Measurements from ENCODE around the gene PTPRN2. TPM values are rescaled to one million over a fixed set of nuclear protein-coding genes. Genes with fewer than 3 reads are reported as not detected.

Gene PTPRN2
- total and polyA plus RNA-seq, 9 of the 15 experiments (the other 6 are each of a cell fraction or from before 2014, with no cell fraction given): not detected

- no peak for ATAC-seq
- Histone ChIP-seq H3K27ac (ENCODE audit: extremely low read depth, low read depth, low read length) (no peak overlapping the region), H3K4me2 (ENCODE audit: insufficient read depth, low read length) (no peak overlapping the region), H3K79me2 (ENCODE audit: control insufficient read depth, insufficient read depth, low read length) (no peaks in the 10 kb centered on the region), H3K9me1 (ENCODE audit: control insufficient read depth, insufficient read depth, low read length) (no peaks in the 10 kb centered on the region), H3K9ac (ENCODE audit: insufficient read depth in 1 of 2, low read depth in 2 of 2, low read length in 2 of 2) (no peak overlapping the region), H4K20me1 (replicated peaks; ENCODE audit: control insufficient read depth, insufficient read depth, low read length) (peaks cover 14% of the 10 kb centered on the region; the same call in 1 of the 2 replicates), H2AFZ (ENCODE audit: low read depth, low read length) (no peak overlapping the region), H3K4me3 (no peak overlapping the region), H3K36me3 (ENCODE audit: control insufficient read depth, insufficient read depth, low read length) (no peaks in the 10 kb centered on the region), H3K4me1 (replicated peaks in 1 of 2; ENCODE audit: control insufficient read depth in 2 of 2, insufficient read depth in 2 of 2, low read length in 2 of 2) (peaks cover 0 to 24% of the 10 kb centered on the region in 2 experiments; a peak in 1 of 5 replicates), H3K9me3 (replicated peaks; ENCODE audit: control insufficient read depth, insufficient read depth, low read depth, low read length) (no peaks in the 10 kb centered on the region), H3K27me3 (ENCODE audit: control insufficient read depth in 2 of 2, insufficient read depth in 2 of 2, low read length in 2 of 2) (peaks cover 73 to 94% of the 10 kb centered on the region in 2 experiments)
- DNase-seq (ENCODE audit: extremely low read depth in 1 of 4, low spot score in 3 of 4): no peak
- POLR2A ChIA-PET: interaction anchor here (0.6 to 1.5 kb wide), 3 partner anchors 9 to 513 kb away, joined by 3 to 4 read pairs (median 4); no protein-coding TSS in a partner anchor
- FAIRE-seq: no peak
- intact Hi-C loops (cut with micrococcal nuclease): no loop called here
- CTCF ChIA-PET (ENCODE audit: low intra/inter-chr PET ratio): no interaction called here
- no TSS peak for BruUV-seq (replicated peaks)
- in situ Hi-C loops (cut with MboI): no loop called here
- 0% methylated on average over 22 of the region's 22 CpGs for WGBS (ENCODE audit: insufficient coverage, low coverage, missing lambda C conversion rate)
- TF ChIP-seq ZFX (CRISPR knock-in tag; IDR thresholded peaks at IDR 0.05) (no peak), BDP1 (IDR thresholded peaks at IDR 0.05; ENCODE audit: insufficient read depth, insufficient read length) (no peak), FOXA1 (IDR thresholded peaks at IDR 0.05; ENCODE audit: borderline replicate concordance) (no peak), STAT5B (CRISPR knock-in tag; IDR thresholded peaks at IDR 0.05) (no peak), HOMEZ (CRISPR knock-in tag; IDR thresholded peaks at IDR 0.05) (no peak), POLR2AphosphoS2 (IDR thresholded peaks at IDR 0.05; ENCODE audit: low read length) (no peak), MCM3 (IDR thresholded peaks at IDR 0.05) (no peak), HMGXB4 (CRISPR knock-in tag; IDR thresholded peaks at IDR 0.05) (no peak), CEBPZ (IDR thresholded peaks at IDR 0.05; ENCODE audit: borderline replicate concordance, low read depth, low read length) (no peak), NR2C2 (CRISPR knock-in tag; IDR thresholded peaks at IDR 0.05) (no peak), NR2C2 (tag; IDR thresholded peaks at IDR 0.05) (no peak)
- TF ChIP-seq, protein P1, sequence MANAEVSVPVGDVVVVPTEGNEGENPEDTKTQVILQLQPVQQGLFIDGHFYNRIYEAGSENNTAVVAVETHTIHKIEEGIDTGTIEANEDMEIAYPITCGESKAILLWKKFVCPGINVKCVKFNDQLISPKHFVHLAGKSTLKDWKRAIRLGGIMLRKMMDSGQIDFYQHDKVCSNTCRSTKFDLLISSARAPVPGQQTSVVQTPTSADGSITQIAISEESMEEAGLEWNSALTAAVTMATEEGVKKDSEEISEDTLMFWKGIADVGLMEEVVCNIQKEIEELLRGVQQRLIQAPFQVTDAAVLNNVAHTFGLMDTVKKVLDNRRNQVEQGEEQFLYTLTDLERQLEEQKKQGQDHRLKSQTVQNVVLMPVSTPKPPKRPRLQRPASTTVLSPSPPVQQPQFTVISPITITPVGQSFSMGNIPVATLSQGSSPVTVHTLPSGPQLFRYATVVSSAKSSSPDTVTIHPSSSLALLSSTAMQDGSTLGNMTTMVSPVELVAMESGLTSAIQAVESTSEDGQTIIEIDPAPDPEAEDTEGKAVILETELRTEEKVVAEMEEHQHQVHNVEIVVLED (CRISPR knock-in tag; IDR thresholded peaks at IDR 0.05): no peak
Measured at GRCh38 chr7:157609932-157610640, 977.5 kb downstream of the PTPRN2 start.
